OCI-LY1 (cell line): ENCODE results near the gene MTUS2.
"Not testable (repeated sequence)": the region's sequence is repeated elsewhere in the genome, so short reads cannot be mapped to it uniquely, and the experiment has no call there.

Experiments
- H2AFZ ChIP-seq: fragments of 200-600 bp; sonication (generic), shearing (Covaris generic); 2 replicates; pipeline ENCODE4 v1.6.0; 2014; ENCODE audit warnings: antibody characterized with exemption, mild to moderate bottlenecking, low read length
- H3F3A ChIP-seq: fragments of 200-600 bp; sonication (generic), shearing (Covaris generic); 2 replicates; pipeline ENCODE4 v1.6.0; 2014; ENCODE audit warnings: mild to moderate bottlenecking, antibody characterized with exemption, low read length, moderate library complexity; ENCODE audit not compliant: insufficient read depth
- H3K27ac ChIP-seq: fragments of 200-600 bp; sonication (generic); 2 replicates; pipeline ENCODE4 v1.5.1; 2014; ENCODE audit warnings: low read length, mixed run types, mild to moderate bottlenecking, low read depth; ENCODE audit not compliant: poor library complexity, severe bottlenecking
- H3K27me3 ChIP-seq: fragments of 200-600 bp; sonication (generic); 2 replicates; pipeline ENCODE4 v1.6.0; 2014; ENCODE audit warnings: antibody characterized with exemption, mild to moderate bottlenecking, low read length, moderate library complexity; ENCODE audit not compliant: insufficient read depth
- H3K36me3 ChIP-seq: fragments of 200-600 bp; sonication (generic); 2 replicates; pipeline ENCODE4 v1.6.1; 2014; ENCODE audit warnings: mild to moderate bottlenecking, antibody characterized with exemption, low read length, moderate library complexity, mixed read lengths; ENCODE audit not compliant: insufficient read depth
- H3K4me1 ChIP-seq: fragments of 200-600 bp; sonication (generic); 2 replicates; pipeline ENCODE4 v1.5.1; 2014; ENCODE audit warnings: mild to moderate bottlenecking, low read length, moderate library complexity; ENCODE audit not compliant: insufficient read depth, severe bottlenecking
- H3K4me2 ChIP-seq: fragments of 200-600 bp; sonication (generic), shearing (Covaris generic); 2 replicates; pipeline ENCODE4 v1.6.1; 2014; ENCODE audit warnings: low read length
- H3K4me3 ChIP-seq: fragments of 200-600 bp; sonication (generic); 2 replicates; pipeline ENCODE4 v1.5.1; 2014; ENCODE audit warnings: low read length, low read depth, mild to moderate bottlenecking, mixed read lengths; ENCODE audit not compliant: poor library complexity, severe bottlenecking
- H3K79me2 ChIP-seq: fragments of 200-600 bp; shearing (Covaris generic); 2 replicates; pipeline ENCODE4 v1.6.1; 2016; ENCODE audit warnings: mixed run types, low read length, mixed read lengths; ENCODE audit not compliant: insufficient read depth
- H3K9ac ChIP-seq: fragments of 200-600 bp; sonication (generic), shearing (Covaris generic); 2 replicates; pipeline ENCODE4 v1.6.1; 2014; ENCODE audit warnings: mild to moderate bottlenecking, low read length, mixed read lengths
- H3K9me2 ChIP-seq: fragments of 200-600 bp; sonication (generic), shearing (Covaris generic); 2 replicates; pipeline ENCODE4 v1.6.1; 2014; ENCODE audit warnings: low read depth, mild to moderate bottlenecking, low read length, mixed read lengths
- H3K9me3 ChIP-seq: fragments of 200-600 bp; shearing (Covaris generic); 2 replicates; pipeline ENCODE4 v1.6.1; 2014; ENCODE audit warnings: low read length, mixed read lengths
- H4K20me1 ChIP-seq: fragments of 200-600 bp; sonication (generic), shearing (Covaris generic); 2 replicates; pipeline ENCODE4 v1.6.0; 2016; ENCODE audit warnings: mild to moderate bottlenecking, low read length; ENCODE audit not compliant: insufficient read depth
- EZH2 ChIP-seq: fragments of 200-600 bp; sonication (generic), shearing (Covaris generic); IDR thresholded peaks from 2 replicates; pipeline ENCODE4 v1.8.0; 2017; ENCODE audit warnings: borderline replicate concordance, mixed run types, mild to moderate bottlenecking, antibody characterized with exemption, low read length, moderate library complexity, mixed read lengths
- TF ChIP-seq, protein P1 (sequence below): fragments of 200-600 bp; sonication (generic), shearing (Covaris generic); IDR thresholded peaks from 2 replicates; pipeline ENCODE4 v1.5.1; 2017; ENCODE audit warnings: mild to moderate bottlenecking, antibody characterized with exemption, low read length, moderate library complexity, mixed read lengths

MTUS2 gene

DNA sequence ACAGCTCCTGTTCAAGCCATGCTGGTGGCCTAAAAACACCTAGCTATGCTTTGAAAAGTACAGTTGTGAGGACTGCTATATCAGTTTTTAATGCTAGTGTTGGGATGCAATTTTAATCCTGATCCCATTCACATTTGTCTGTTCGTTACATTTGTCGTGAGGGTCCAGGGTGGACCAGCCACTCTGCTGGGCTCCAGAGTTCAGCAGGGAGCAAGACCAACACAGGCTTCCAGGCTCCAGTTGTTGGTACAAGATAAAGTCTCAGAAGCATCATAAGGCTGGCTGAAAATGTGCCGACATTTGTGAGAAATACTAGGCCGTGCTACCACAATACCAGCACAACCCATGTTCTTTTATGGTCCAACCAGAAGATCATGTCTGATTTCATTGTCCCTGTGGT lies 564.7 kb downstream of the MTUS2 start:
- H3K9me2 ChIP-seq: no peaks in the 10 kb centered on the region
- no peak overlapping the region for H3K27ac ChIP-seq
- no peak overlapping the region for H3K9ac ChIP-seq
- no peaks in the 10 kb centered on the region for H4K20me1 ChIP-seq
- H3K4me3 ChIP-seq: no peak overlapping the region
- H3K79me2 ChIP-seq: no peaks in the 10 kb centered on the region
- no peaks in the 10 kb centered on the region for H3F3A ChIP-seq
- no peaks in the 10 kb centered on the region for H3K4me1 ChIP-seq
- H2AFZ ChIP-seq: no peak overlapping the region
- H3K4me2 ChIP-seq: no peak overlapping the region
- no peaks in the 10 kb centered on the region for H3K27me3 ChIP-seq
- H3K9me3 ChIP-seq: no peaks in the 10 kb centered on the region
- no peak for TF ChIP-seq EZH2
- TF ChIP-seq, protein P1, sequence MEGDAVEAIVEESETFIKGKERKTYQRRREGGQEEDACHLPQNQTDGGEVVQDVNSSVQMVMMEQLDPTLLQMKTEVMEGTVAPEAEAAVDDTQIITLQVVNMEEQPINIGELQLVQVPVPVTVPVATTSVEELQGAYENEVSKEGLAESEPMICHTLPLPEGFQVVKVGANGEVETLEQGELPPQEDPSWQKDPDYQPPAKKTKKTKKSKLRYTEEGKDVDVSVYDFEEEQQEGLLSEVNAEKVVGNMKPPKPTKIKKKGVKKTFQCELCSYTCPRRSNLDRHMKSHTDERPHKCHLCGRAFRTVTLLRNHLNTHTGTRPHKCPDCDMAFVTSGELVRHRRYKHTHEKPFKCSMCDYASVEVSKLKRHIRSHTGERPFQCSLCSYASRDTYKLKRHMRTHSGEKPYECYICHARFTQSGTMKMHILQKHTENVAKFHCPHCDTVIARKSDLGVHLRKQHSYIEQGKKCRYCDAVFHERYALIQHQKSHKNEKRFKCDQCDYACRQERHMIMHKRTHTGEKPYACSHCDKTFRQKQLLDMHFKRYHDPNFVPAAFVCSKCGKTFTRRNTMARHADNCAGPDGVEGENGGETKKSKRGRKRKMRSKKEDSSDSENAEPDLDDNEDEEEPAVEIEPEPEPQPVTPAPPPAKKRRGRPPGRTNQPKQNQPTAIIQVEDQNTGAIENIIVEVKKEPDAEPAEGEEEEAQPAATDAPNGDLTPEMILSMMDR: no peak
- no peaks in the 10 kb centered on the region for H3K36me3 ChIP-seq

DNA sequence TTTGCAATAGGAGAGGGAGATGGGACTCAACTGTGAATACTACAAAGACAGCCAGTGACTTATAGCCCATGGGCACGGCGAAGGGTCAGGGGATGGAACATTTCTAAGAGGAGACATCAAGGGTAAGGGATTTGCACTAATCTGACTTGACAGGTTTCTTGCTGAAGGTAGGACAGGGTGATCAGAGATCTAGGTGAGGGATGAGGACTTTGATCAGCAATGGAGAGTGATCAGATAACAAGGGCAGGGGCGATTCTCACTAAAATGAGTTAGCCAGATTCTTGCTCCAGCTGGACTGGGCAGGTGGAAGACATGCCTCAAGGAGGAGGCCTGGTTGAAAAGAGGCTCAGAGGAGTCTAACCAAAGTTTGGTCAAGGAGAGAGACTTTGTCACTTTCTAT lies 566.1 kb downstream of the MTUS2 start:
- H3K9me3 ChIP-seq: no peaks in the 10 kb centered on the region
- TF ChIP-seq, protein P1: no peak
- no peak for TF ChIP-seq EZH2
- no peak overlapping the region for H3K27ac ChIP-seq
- no peaks in the 10 kb centered on the region for H3K79me2 ChIP-seq
- H3F3A ChIP-seq: no peaks in the 10 kb centered on the region
- H3K4me3 ChIP-seq: no peak overlapping the region
- no peak overlapping the region for H2AFZ ChIP-seq
- no peaks in the 10 kb centered on the region for H4K20me1 ChIP-seq
- H3K36me3 ChIP-seq: no peaks in the 10 kb centered on the region
- H3K4me2 ChIP-seq: no peak overlapping the region
- H3K27me3 ChIP-seq: no peaks in the 10 kb centered on the region
- no peaks in the 10 kb centered on the region for H3K9me2 ChIP-seq
- H3K4me1 ChIP-seq: no peaks in the 10 kb centered on the region
- no peak overlapping the region for H3K9ac ChIP-seq

GRCh38 chr13:29390598-29390997 lies 570.5 kb downstream of the MTUS2 start:
- not testable (repeated sequence) for H3K9ac ChIP-seq, H3K4me1 ChIP-seq, H3K27me3 ChIP-seq, H3K36me3 ChIP-seq, H3K27ac ChIP-seq, H4K20me1 ChIP-seq, H3F3A ChIP-seq, H3K9me2 ChIP-seq, H3K79me2 ChIP-seq, H3K9me3 ChIP-seq, H3K4me3 ChIP-seq, H3K4me2 ChIP-seq, H2AFZ ChIP-seq

- Histone ChIP-seq H3F3A (no peaks in the 10 kb centered on the region), H3K4me3 (no peak overlapping the region), H3K4me2 (no peak overlapping the region), H3K27me3 (no peaks in the 10 kb centered on the region), H4K20me1 (no peaks in the 10 kb centered on the region), H2AFZ (no peak overlapping the region), H3K9ac (no peak overlapping the region), H3K9me2 (no peaks in the 10 kb centered on the region), H3K4me1 (no peaks in the 10 kb centered on the region), H3K9me3 (no peaks in the 10 kb centered on the region), H3K27ac (no peak overlapping the region), H3K36me3 (no peaks in the 10 kb centered on the region), H3K79me2 (no peaks in the 10 kb centered on the region)
- no peak for TF ChIP-seq EZH2
- TF ChIP-seq, protein P1: no peak
Observed at GRCh38 chr13:29396446-29396845, 576.3 kb downstream of the MTUS2 start.
